Skeletal muscle tissue (tissue), 4 donors: ENCODE results near the gene CPNE5. TPM values are rescaled to one million over a fixed set of nuclear protein-coding genes. Genes with fewer than 3 reads are reported as not detected.
A peak's percentile ranks its signal among the peaks of the same experiment; 100 is the strongest.

ENCODE experiments used
- H3K27ac ChIP-seq: one replicate; pipeline ENCODE4 v1.7.0; 2013; ENCODE audit warnings: mild to moderate bottlenecking, low read depth, low read length, inconsistent platforms
- H3K27me3 ChIP-seq, 3 donors: one replicate each; pipeline ENCODE4 v1.7.0; 2013; ENCODE audit warnings: low read length in 3 of 3; ENCODE audit not compliant: control insufficient read depth in 3 of 3, insufficient read depth in 3 of 3
- H3K36me3 ChIP-seq, 3 donors: one replicate each; pipeline ENCODE4 v1.7.0; 2013; ENCODE audit warnings: low read length in 3 of 3; ENCODE audit not compliant: control insufficient read depth in 3 of 3, insufficient read depth in 3 of 3
- H3K4me1 ChIP-seq, 3 donors: one replicate each; pipeline ENCODE4 v1.7.0; 2013; ENCODE audit warnings: low read length in 3 of 3, mild to moderate bottlenecking in 3 of 3; ENCODE audit not compliant: control insufficient read depth in 3 of 3, insufficient read depth in 3 of 3
- H3K4me3 ChIP-seq, 3 donors: one replicate each; pipeline ENCODE4 v1.7.0; 2013; ENCODE audit warnings: low read length in 3 of 3
- H3K9ac ChIP-seq, 3 donors: one replicate each; pipeline ENCODE4 v1.7.0; 2013; ENCODE audit warnings: low read length in 3 of 3, mild to moderate bottlenecking in 3 of 3, moderate library complexity in 2 of 3, low read depth in 1 of 3
- H3K9me3 ChIP-seq, 3 donors: one replicate each; pipeline ENCODE4 v1.7.0; 2013; ENCODE audit warnings: low read length in 3 of 3; ENCODE audit not compliant: control insufficient read depth in 3 of 3
- total RNA-seq: library from RNA; depleted of rRNA; stranded (reverse); fragments of >200 nt; gene quantifications from one replicate; pipeline ENCODE4 v1.2.3, GENCODE V29; 2014
- donor health status: Osteomylitis.

The CPNE5 gene
- total RNA-seq, 1 donor from 2014 or later: 6.3 TPM

- Histone ChIP-seq H3K4me3 (no peak overlapping the region), H3K9me3 (peaks cover 2 to 5% (median 4%) of the 10 kb centered on the region in 3 donors), H3K27ac (peak overlapping the region; percentile 67), H3K27me3 (no peaks in the 10 kb centered on the region), H3K36me3 (peaks cover 0 to 2% (median 0%) of the 10 kb centered on the region in 3 donors), H3K9ac (peak overlapping the region in 1 of 3 donors; percentile 54), H3K4me1 (peaks cover 22 to 28% (median 25%) of the 10 kb centered on the region in 3 donors)
These were observed 87.4 kb downstream of the CPNE5 start for GRCh38 chr6:36751833-36752186.

DNA sequence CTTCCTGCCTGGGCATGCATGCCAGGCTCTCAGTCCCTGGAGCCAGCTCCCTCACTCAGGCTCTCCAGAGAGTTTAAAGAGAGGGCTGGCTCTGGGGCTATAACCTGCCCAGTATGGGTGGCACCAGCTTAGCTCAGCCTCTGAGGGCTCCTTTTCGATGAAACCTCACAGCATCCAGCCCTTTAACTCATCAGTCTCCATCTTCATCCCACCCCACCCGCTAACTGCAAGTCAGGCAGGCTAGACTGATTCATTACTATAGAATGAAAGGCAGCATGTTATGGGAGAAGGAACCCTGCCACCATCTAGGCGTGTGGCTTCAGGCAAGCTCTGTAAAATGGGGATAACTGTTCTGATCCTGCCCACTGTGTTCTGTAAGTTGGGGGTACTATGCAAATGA, 88.2 kb downstream of the CPNE5 start:
- Histone ChIP-seq H3K4me3 (no peak overlapping the region), H3K36me3 (peaks cover 0 to 2% (median 0%) of the 10 kb centered on the region in 3 donors), H3K27ac (no peak overlapping the region), H3K9ac (no peak overlapping the region), H3K27me3 (no peaks in the 10 kb centered on the region), H3K4me1 (peaks cover 22 to 28% (median 25%) of the 10 kb centered on the region in 3 donors), H3K9me3 (peaks cover 2 to 5% (median 4%) of the 10 kb centered on the region in 3 donors)

DNA sequence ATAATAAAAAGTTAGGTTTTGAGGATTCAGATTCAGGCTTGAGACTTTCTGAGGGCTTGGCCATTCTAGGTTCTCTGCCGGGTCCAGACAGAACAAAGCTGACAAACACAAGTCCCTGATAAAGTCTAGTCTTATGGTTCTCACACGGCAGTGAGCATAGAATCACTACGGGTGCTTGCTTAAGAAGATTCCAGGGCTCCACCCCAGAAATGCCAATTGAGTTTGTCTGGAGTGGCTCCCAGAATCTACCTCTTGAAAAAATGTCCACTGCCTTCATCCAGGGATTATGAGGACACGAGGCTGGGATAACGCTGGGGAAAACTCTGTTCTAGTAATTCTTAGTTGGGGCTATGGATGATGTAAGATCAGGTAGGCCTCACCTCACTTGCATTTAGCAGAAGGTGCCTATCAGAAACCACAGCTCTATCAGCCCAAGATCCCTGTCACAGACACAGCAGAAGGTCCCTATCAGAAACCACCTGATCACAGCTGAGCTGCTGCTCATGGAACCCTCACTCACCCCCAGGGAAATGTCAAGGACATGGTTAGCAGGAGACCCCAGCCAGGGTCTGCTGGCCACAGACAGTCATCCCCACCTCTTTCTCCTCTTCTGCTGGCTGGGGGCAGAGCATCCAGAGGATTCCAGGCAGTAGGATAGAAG, 89.3 kb downstream of the CPNE5 start:
- no peak overlapping the region for H3K27ac ChIP-seq
- no peak overlapping the region for H3K4me3 ChIP-seq
- peaks cover 0 to 2% (median 0%) of the 10 kb centered on the region in 3 donors for H3K36me3 ChIP-seq
- H3K9me3 ChIP-seq: peaks cover 2 to 5% (median 4%) of the 10 kb centered on the region in 3 donors
- H3K4me1 ChIP-seq: peaks cover 19 to 28% (median 22%) of the 10 kb centered on the region in 3 donors
- H3K27me3 ChIP-seq: no peaks in the 10 kb centered on the region
- no peak overlapping the region for H3K9ac ChIP-seq

DNA sequence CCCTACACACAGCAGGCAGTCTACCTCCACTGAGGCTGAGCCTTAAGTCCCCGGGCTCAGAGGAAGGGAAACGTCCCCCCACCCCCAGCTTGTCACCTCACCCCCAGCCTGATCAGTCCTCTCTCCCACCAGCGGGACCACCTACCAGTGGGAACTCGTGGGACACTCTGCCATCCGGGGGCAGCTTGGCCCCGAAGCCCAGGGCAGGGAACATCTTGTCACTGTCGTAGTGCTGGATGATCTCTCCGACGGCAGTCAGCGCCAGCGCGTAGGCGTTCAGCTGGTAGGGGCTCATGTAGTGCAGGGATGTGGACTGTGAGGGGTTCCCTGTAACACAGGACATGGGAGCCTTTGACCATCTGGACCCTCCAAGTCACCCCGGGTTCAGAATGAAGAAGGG, 93.0 kb downstream of the CPNE5 start:
- no peak overlapping the region for H3K4me3 ChIP-seq
- no peaks in the 10 kb centered on the region for H3K4me1 ChIP-seq
- H3K36me3 ChIP-seq: no peaks in the 10 kb centered on the region
- H3K9me3 ChIP-seq: peaks cover 2 to 5% (median 4%) of the 10 kb centered on the region in 3 donors
- H3K9ac ChIP-seq: no peak overlapping the region
- no peaks in the 10 kb centered on the region for H3K27me3 ChIP-seq
- no peak overlapping the region for H3K27ac ChIP-seq

DNA sequence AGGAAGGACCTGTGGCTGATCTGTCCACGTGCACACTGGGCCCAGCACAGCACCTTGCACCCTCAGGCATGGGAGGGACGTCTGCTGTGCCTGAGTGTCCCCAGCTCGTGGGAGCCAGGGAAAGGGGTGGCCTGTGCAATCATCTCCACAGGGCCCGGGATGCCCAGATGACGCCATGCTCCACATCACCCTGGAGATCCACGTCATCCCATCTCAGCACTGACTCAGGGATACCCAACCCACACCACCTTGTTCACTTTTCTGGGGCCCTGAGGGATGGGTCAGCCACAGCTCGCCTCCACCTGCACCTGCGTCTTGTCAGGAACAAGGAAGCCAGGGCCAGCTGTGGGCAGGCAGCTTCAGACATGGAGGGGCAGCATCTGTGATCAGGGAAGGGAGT, 93.4 kb downstream of the CPNE5 start:
- Histone ChIP-seq H3K36me3 (no peaks in the 10 kb centered on the region), H3K27me3 (no peaks in the 10 kb centered on the region), H3K27ac (no peak overlapping the region), H3K9me3 (peaks cover 2 to 5% (median 4%) of the 10 kb centered on the region in 3 donors), H3K4me1 (no peaks in the 10 kb centered on the region), H3K9ac (no peak overlapping the region), H3K4me3 (no peak overlapping the region)

DNA sequence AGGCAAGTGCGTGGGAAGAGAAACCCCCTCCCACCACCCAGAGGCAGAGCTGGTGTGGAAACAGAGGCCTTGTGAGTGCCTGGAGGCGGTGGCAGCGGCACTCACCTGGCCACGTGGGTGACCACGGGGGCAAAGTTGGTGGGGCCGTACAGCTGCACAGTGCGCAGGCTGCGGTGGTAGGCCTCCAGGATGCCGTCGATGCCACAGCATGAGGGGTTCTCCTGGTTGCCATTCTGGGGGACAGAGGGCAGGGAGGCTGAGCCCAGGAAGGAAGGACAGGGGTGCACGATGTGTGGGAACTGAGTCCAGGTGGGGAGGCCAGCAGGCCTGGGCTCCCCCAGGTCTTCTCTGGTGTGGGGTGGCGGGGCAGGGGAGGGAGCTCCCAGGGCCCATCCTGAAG, 94.0 kb downstream of the CPNE5 start:
- peaks cover 0 to 1% (median 0%) of the 10 kb centered on the region in 3 donors for H3K4me1 ChIP-seq
- no peak overlapping the region for H3K4me3 ChIP-seq
- no peaks in the 10 kb centered on the region for H3K36me3 ChIP-seq
- H3K9me3 ChIP-seq: peaks cover 0 to 4% (median 1%) of the 10 kb centered on the region in 3 donors
- no peak overlapping the region for H3K9ac ChIP-seq
- H3K27me3 ChIP-seq: no peaks in the 10 kb centered on the region
- H3K27ac ChIP-seq: no peak overlapping the region

GRCh38 chr6:36744304-36744673, 95.0 kb downstream of the CPNE5 start:
- no peaks in the 10 kb centered on the region for H3K9me3 ChIP-seq
- H3K4me1 ChIP-seq: peaks cover 0 to 10% (median 0%) of the 10 kb centered on the region in 3 donors
- H3K27ac ChIP-seq: no peak overlapping the region
- no peak overlapping the region for H3K9ac ChIP-seq
- no peaks in the 10 kb centered on the region for H3K27me3 ChIP-seq
- no peaks in the 10 kb centered on the region for H3K36me3 ChIP-seq
- no peak overlapping the region for H3K4me3 ChIP-seq

DNA sequence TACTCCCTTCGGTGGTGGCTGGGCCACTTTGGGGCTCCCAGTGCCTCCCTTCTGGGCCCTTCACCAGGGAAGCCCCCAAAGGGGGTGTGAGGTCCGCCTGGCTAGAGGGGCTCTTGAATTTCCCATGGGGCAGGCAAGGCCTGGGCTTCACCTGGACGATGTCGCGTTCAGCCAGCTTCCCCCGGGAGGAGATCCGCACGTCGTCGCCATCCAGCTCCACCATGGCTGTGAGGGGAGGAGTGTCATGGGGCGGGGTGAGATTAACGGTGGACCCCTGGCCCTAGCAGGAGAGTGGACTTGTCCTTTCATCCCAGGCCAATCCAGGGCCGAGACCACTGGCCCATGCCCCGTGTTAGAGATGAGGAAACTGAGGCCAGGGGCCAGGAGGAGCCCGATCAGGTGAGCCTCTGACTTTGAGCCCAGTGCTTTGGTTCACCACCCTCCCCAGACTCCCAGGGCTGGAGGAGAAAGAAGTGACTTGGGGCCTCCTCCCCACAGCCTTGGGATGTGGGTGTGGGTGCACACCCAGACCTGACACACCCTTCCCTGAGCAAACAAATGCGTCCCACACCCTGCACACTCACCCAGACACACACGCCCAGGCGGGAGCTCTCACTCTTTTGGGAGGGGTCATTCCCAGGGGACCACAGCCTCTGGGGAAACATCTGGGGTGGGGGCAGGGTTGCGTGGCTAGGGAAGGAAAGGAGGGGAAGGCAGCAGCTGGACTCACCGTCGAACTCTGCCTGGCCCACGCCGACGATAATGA, 95.5 kb downstream of the CPNE5 start:
- H3K27ac ChIP-seq: no peak overlapping the region
- H3K27me3 ChIP-seq: no peaks in the 10 kb centered on the region
- no peaks in the 10 kb centered on the region for H3K9me3 ChIP-seq
- no peak overlapping the region for H3K4me3 ChIP-seq
- no peaks in the 10 kb centered on the region for H3K36me3 ChIP-seq
- H3K9ac ChIP-seq: no peak overlapping the region
- H3K4me1 ChIP-seq: peaks cover 0 to 10% (median 0%) of the 10 kb centered on the region in 3 donors

- no peak overlapping the region for H3K4me3 ChIP-seq
- H3K4me1 ChIP-seq: peaks cover 0 to 10% (median 0%) of the 10 kb centered on the region in 3 donors
- H3K9me3 ChIP-seq: no peaks in the 10 kb centered on the region
- no peaks in the 10 kb centered on the region for H3K27me3 ChIP-seq
- no peak overlapping the region for H3K27ac ChIP-seq
- no peaks in the 10 kb centered on the region for H3K36me3 ChIP-seq
- H3K9ac ChIP-seq: no peak overlapping the region
These were observed 96.2 kb downstream of the CPNE5 start for GRCh38 chr6:36743032-36743431.

GRCh38 chr6:36742146-36742545, 97.1 kb downstream of the CPNE5 start:
- Histone ChIP-seq H3K4me3 (no peak overlapping the region), H3K27me3 (no peaks in the 10 kb centered on the region), H3K27ac (no peak overlapping the region), H3K4me1 (peaks cover 0 to 10% (median 0%) of the 10 kb centered on the region in 3 donors), H3K9ac (no peak overlapping the region), H3K9me3 (no peaks in the 10 kb centered on the region), H3K36me3 (no peaks in the 10 kb centered on the region)
